GM18909 (cell line): Measurements from ENCODE around the gene EMC10.

Experiments used
- ATAC-seq: cut with Tn5 transposase; IDR thresholded peaks from one replicate; pipeline ENCODE4 v1.9.1; 2021; ENCODE audit warnings: mild to moderate bottlenecking; ENCODE audit not compliant: unreplicated experiment, poor library complexity

Gene EMC10

GRCh38 chr19:50536662-50537305 is 60.5 kb downstream of the EMC10 start:
- ATAC-seq: no peak

- no peak for ATAC-seq
These were observed 61.0 kb downstream of the EMC10 start for GRCh38 chr19:50537306-50537685.

- ATAC-seq: no peak
These were observed 61.5 kb downstream of the EMC10 start for GRCh38 chr19:50537769-50538230.
